ENCODE results near the gene OAF.

GRCh38 chr11:120198403-120198786, 12.4 kb upstream of the OAF start:
- no peak for TF ChIP-seq CTCF (IDR thresholded peaks at IDR 0.05; ENCODE audit: low read depth, low read length, missing input control)
- TF ChIP-seq ZBTB33 (IDR thresholded peaks at IDR 0.05) = no peak
- TF ChIP-seq FOXA1 (IDR thresholded peaks at IDR 0.05) = no peak
- TF ChIP-seq MAX (IDR thresholded peaks at IDR 0.05) = no peak
- TF ChIP-seq RAD21 (IDR thresholded peaks at IDR 0.05) = no peak
- TF ChIP-seq JUND (IDR thresholded peaks at IDR 0.05) = no peak
- no peak for TF ChIP-seq YY1 (IDR thresholded peaks at IDR 0.05)
- TF ChIP-seq GABPA (IDR thresholded peaks at IDR 0.05 in 1 of 2, conservative IDR thresholded peaks at IDR 0.05 in 1 of 2) = no peak
- no peak for TF ChIP-seq REST (IDR thresholded peaks at IDR 0.05)
- TF ChIP-seq TAF1 (conservative IDR thresholded peaks at IDR 0.05) = no peak
- TF ChIP-seq SP1 (IDR thresholded peaks at IDR 0.05) = no peak
- no peak for TF ChIP-seq HNF4G (IDR thresholded peaks at IDR 0.05)
- no peak for TF ChIP-seq HNF4A (conservative IDR thresholded peaks at IDR 0.05)
